Spleen (tissue), 7 donors: Measurements from ENCODE around the gene BTN1A1.

ENCODE experiments used
- POLR2A ChIP-seq, 3 donors: fragments of 450-650 bp; IDR thresholded peaks; one replicate each; pipeline ENCODE4 v1.5.1; 2017; ENCODE audit warnings: antibody characterized with exemption in 3 of 3, mild to moderate bottlenecking in 1 of 3
- POLR2AphosphoS5 ChIP-seq, 3 donors: sonication (generic); formaldehyde crosslinking; IDR thresholded peaks; one replicate each; pipeline ENCODE4 v1.5.1; 2017; ENCODE audit warnings: antibody characterized with exemption in 3 of 3
- TF ChIP-seq, protein P1 (sequence below), 11 experiments: fragments of 200-600 bp in 7 of 11; fragments of 450-650 bp in 4 of 11; sonication (generic) in 4 of 11; IDR thresholded peaks in 8 of 11; conservative IDR thresholded peaks in 3 of 11; 1 replicate in 7 of 11; 2 replicates in 4 of 11; pipeline versions ENCODE4 v1.4.0 to v1.8.0; 2016 to 2021; ENCODE audit warnings: antibody characterized with exemption in 11 of 11, inconsistent platforms in 4 of 11, mild to moderate bottlenecking in 1 of 11
- donor health status: DM: no; HTN: no; CAD: no; lungs with moderate emphysema.
- donor health status: DM: no; HTN: no; CAD: no.
- donor health status: DM: no; HTN: no; CAD: no.

DNA sequence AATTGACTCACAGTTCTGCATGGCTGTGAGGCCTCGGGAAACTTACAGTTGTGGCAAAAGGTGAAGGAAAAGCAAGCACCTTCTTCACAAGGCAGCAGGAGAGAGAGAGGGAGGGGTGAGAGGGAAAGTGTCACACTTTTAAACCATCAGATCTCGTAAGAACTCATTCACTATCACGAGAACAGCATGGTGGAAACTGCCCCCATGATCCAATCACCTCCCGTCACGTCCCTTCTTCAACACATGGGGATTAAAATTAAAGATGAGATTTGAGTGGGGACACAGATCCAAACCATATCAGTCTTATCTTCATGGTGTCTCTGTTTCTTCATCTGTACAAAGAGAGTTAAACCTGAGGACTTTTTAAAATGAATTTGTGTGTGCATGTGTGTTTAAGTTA is 13.7 kb upstream of the BTN1A1 start:
- TF ChIP-seq, protein P1, sequence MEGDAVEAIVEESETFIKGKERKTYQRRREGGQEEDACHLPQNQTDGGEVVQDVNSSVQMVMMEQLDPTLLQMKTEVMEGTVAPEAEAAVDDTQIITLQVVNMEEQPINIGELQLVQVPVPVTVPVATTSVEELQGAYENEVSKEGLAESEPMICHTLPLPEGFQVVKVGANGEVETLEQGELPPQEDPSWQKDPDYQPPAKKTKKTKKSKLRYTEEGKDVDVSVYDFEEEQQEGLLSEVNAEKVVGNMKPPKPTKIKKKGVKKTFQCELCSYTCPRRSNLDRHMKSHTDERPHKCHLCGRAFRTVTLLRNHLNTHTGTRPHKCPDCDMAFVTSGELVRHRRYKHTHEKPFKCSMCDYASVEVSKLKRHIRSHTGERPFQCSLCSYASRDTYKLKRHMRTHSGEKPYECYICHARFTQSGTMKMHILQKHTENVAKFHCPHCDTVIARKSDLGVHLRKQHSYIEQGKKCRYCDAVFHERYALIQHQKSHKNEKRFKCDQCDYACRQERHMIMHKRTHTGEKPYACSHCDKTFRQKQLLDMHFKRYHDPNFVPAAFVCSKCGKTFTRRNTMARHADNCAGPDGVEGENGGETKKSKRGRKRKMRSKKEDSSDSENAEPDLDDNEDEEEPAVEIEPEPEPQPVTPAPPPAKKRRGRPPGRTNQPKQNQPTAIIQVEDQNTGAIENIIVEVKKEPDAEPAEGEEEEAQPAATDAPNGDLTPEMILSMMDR (IDR thresholded peaks at IDR 0.05 in 8 of 11, conservative IDR thresholded peaks at IDR 0.05 in 3 of 11) = no peak
- TF ChIP-seq POLR2A (IDR thresholded peaks at IDR 0.05) (no peak), POLR2AphosphoS5 (IDR thresholded peaks at IDR 0.05) (no peak)
